RPMI7951 (cell line): ENCODE results near the gene SFN. TPM values are rescaled to one million over a fixed set of nuclear protein-coding genes. Genes with fewer than 3 reads are reported as not detected.
"Not testable (repeated sequence)": the region's sequence is repeated elsewhere in the genome, so short reads cannot be mapped to it uniquely, and the experiment has no call there.

ENCODE experiments used
- DNase-seq: peaks from one replicate; pipeline ENCODE4 v3.0.0-alpha.2; 2012; ENCODE audit warnings: low read depth
- total RNA-seq: library from RNA; depleted of rRNA; stranded (reverse); fragments of >200 nt; shearing (Covaris generic); gene quantifications from 2 replicates; pipeline ENCODE4 v1.2.3, GENCODE V29; 2014

Gene SFN
- total RNA-seq, 1 experiment from 2014 or later = not detected

GRCh38 chr1:26864610-26865480 lies 1.9 kb downstream of the SFN start:
- peak; percentile 98 for DNase-seq

- not testable (repeated sequence) for DNase-seq
These were observed 10.1 kb downstream of the SFN start for GRCh38 chr1:26873097-26873496.

GRCh38 chr1:26874896-26875295 lies 11.9 kb downstream of the SFN start:
- no peak for DNase-seq

- no peak for DNase-seq
These were observed 14.4 kb downstream of the SFN start for GRCh38 chr1:26877326-26877725.

GRCh38 chr1:26879793-26880192 lies 16.8 kb downstream of the SFN start:
- DNase-seq = no peak

- not testable (repeated sequence) for DNase-seq
These were observed 18.7 kb downstream of the SFN start for GRCh38 chr1:26881611-26882010.

GRCh38 chr1:26882696-26883463 lies 19.9 kb downstream of the SFN start:
- DNase-seq = no peak

- peak; percentile 37 for DNase-seq
These were observed 24.2 kb downstream of the SFN start for GRCh38 chr1:26887125-26887524.

- no peak for DNase-seq
These were observed 25.3 kb downstream of the SFN start for GRCh38 chr1:26888231-26888630.

- DNase-seq = peak; percentile 79
These were observed 26.9 kb downstream of the SFN start, which contains the start of gene GPN2 for GRCh38 chr1:26889551-26890466. Gene GPN2 (minus strand): TSS chr1:26890283. CDS start chr1:26890096, 187 bp downstream.

- no peak for DNase-seq
These were observed 27.5 kb downstream of the SFN start for GRCh38 chr1:26890467-26890796.

- peak; percentile 85 for DNase-seq
These were observed 31.3 kb downstream of the SFN start for GRCh38 chr1:26894263-26894662.

GRCh38 chr1:26897351-26897750 lies 34.4 kb downstream of the SFN start:
- DNase-seq = no peak

- DNase-seq = peak; percentile 92
These were observed 37.3 kb downstream of the SFN start, which contains the start of gene GPATCH3 for GRCh38 chr1:26900001-26900814. Gene GPATCH3 (minus strand): TSS chr1:26900467. CDS start chr1:26900442, 25 bp downstream.

- no peak for DNase-seq
These were observed 38.0 kb downstream of the SFN start for GRCh38 chr1:26900815-26901511.

GRCh38 chr1:26907071-26907917 lies 44.3 kb downstream of the SFN start:
- DNase-seq = peak; percentile 94

GRCh38 chr1:26909951-26910342 lies 47.0 kb downstream of the SFN start:
- no peak for DNase-seq

- no peak for DNase-seq
These were observed 47.6 kb downstream of the SFN start for GRCh38 chr1:26910343-26911160.
